Type B pancreatic cell (in vitro differentiated cells): ENCODE results near the gene RFXANK. TPM values are rescaled to one million over a fixed set of nuclear protein-coding genes. Genes with fewer than 3 reads are reported as not detected.

Source experiments
- DNase-seq: peaks from one replicate; pipeline ENCODE4 v3.0.0; 2021; ENCODE audit warnings: mixed read lengths; ENCODE audit not compliant: unreplicated experiment; ENCODE audit errors: extremely low spot score
- H3K27ac Mint-ChIP-seq: 2 replicates; pipeline ENCODE4 v1.8.0; 2021; ENCODE audit warnings: mild to moderate bottlenecking, mixed read lengths
- H3K27me3 Mint-ChIP-seq: 2 replicates; pipeline ENCODE4 v1.8.0; 2021; ENCODE audit warnings: mixed read lengths
- H3K36me3 Mint-ChIP-seq: 2 replicates; pipeline ENCODE4 v1.8.0; 2021; ENCODE audit warnings: mixed read lengths
- H3K4me1 Mint-ChIP-seq: one replicate; pipeline ENCODE4 v1.8.0; 2021; ENCODE audit warnings: mixed read lengths; ENCODE audit not compliant: unreplicated experiment
- H3K4me3 Mint-ChIP-seq: 2 replicates; pipeline ENCODE4 v1.8.0; 2021; ENCODE audit warnings: mild to moderate bottlenecking, mixed read lengths
- H3K9me3 Mint-ChIP-seq: 2 replicates; pipeline ENCODE4 v1.8.0; 2021; ENCODE audit warnings: mixed read lengths
- total RNA-seq: library from RNA; stranded (reverse); gene quantifications from 2 replicates; pipeline ENCODE4 v1.2.1, GENCODE V29; 2021; ENCODE audit warnings: low replicate concordance
- TF ChIP-seq, protein P1 (sequence below): fragments of 200-600 bp; sonication (generic); conservative IDR thresholded peaks from 2 replicates; pipeline ENCODE4 v1.5.0; 2021; ENCODE audit warnings: antibody characterized with exemption, mild to moderate bottlenecking

The RFXANK gene
- total RNA-seq, 1 donor from 2014 or later, result 103 TPM

DNA sequence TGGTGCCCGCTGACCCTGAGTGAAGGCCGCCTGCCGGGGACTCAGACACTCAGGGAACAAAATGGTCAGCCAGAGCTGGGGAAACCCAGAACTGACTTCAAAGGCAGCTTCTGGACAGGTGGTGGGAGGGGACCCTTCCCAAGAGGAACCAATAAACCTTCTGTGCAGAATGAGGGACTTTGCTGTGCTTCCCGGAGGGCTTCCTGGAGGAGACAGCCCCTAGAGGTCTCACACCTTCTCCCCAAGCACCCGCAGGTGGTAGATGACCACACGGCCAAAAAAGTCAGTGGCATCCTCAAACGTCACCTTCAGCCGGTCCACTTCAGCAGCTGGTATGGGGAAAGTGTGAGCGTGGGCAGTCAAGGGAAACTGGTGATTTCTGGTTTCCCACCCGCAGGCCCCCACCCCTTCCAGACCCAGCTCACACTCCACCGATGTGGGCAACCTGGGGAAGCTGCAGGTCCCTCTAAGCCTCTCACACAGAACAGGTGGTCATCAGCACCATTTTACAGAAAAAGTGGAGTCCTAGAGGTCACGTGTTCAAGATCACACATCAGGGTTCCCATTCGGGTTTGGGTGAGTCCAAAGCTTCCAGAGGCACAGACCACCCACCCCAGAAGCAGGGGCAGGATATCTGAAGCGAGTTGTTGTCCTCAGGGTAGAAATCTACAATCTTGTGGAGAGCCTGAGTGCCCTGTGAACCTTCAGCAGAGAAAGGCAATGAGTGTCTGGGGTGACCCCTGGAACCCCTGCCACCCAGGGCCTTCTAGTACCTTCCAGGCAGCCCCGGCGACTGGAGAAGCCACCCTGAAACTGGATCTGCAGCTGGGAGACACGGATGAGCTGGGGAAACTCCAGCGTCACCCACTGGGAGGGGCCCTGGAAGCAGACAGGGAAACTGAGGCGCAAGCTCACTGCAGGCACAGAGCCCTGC lies 9.9 kb downstream of the RFXANK start:
- H3K27me3 Mint-ChIP-seq, result peaks cover 16% of the 10 kb centered on the region
- H3K36me3 Mint-ChIP-seq, result peaks cover 8% of the 10 kb centered on the region
- H3K27ac Mint-ChIP-seq, result peak overlapping the region; percentile 92
- no peaks in the 10 kb centered on the region for H3K9me3 Mint-ChIP-seq
- no peak for DNase-seq
- H3K4me3 Mint-ChIP-seq, result peak overlapping the region; percentile 93
- TF ChIP-seq, protein P1, sequence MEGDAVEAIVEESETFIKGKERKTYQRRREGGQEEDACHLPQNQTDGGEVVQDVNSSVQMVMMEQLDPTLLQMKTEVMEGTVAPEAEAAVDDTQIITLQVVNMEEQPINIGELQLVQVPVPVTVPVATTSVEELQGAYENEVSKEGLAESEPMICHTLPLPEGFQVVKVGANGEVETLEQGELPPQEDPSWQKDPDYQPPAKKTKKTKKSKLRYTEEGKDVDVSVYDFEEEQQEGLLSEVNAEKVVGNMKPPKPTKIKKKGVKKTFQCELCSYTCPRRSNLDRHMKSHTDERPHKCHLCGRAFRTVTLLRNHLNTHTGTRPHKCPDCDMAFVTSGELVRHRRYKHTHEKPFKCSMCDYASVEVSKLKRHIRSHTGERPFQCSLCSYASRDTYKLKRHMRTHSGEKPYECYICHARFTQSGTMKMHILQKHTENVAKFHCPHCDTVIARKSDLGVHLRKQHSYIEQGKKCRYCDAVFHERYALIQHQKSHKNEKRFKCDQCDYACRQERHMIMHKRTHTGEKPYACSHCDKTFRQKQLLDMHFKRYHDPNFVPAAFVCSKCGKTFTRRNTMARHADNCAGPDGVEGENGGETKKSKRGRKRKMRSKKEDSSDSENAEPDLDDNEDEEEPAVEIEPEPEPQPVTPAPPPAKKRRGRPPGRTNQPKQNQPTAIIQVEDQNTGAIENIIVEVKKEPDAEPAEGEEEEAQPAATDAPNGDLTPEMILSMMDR, result no peak
- H3K4me1 Mint-ChIP-seq, result peaks cover 8% of the 10 kb centered on the region

DNA sequence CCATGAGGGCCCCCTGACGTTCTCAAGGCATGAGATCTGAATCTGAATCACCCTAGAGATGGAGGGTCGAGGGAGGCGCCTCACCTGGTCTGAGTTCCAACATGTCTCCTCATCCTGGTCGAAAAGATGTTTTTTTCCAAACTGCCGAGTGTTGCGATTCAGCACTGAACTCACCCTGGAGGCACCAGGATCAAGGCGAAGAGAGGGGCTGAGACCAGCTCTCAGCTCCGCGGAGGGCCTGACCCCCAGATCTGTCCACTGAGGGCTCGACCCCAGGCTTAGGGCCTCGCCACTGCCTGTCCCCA lies 10.6 kb downstream of the RFXANK start:
- peaks cover 23% of the 10 kb centered on the region for H3K27me3 Mint-ChIP-seq
- no peaks in the 10 kb centered on the region for H3K9me3 Mint-ChIP-seq
- TF ChIP-seq, protein P1, result no peak
- H3K4me1 Mint-ChIP-seq, result peaks cover 8% of the 10 kb centered on the region
- peak overlapping the region; percentile 92 for H3K27ac Mint-ChIP-seq
- H3K4me3 Mint-ChIP-seq, result peak overlapping the region; percentile 93
- DNase-seq, result no peak
- peaks cover 8% of the 10 kb centered on the region for H3K36me3 Mint-ChIP-seq

DNA sequence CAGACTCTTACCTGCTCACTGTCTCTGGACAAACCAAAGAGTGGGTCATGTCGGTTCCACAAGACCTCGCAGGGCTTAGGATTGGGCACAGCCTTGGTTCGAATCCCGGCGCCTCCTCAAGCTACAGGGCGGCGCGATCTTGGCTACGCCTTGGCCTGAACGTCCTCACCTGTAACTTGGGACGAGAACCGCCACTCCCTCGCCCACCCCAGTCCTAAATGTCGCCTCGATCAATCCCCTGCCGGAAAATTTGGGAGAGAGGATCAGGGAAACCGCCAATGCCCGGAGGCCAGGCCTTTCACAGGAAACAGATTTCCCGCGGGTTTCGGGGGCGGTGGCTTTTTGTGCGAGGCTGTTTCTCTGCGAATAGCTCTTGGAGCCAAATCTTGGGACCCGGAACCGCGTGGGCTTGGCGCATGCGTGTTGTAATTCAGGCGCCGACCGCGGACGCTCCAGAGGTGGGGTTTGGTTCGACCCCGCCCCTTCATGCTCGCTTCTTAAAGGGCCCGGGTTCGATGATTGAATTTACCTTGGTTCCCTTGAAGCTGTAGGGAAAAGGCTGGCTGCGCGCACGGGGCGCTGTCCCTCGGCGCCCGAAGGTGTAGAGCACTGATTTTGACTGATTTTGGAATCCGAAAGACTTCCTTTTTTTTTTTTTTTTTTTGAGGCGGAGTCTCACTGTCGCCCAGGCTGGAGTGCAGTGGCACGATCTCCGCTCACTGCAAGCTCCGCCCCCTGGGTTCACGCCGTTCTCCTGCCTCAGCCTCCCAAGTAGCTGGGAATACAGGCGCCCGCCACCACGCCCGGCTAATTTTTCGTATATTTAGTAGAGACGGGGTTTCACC lies 11.2 kb downstream of the RFXANK start, which contains the start of gene NR2C2AP:
Gene NR2C2AP (minus strand): TSS at position 403 of the 845 bp plus-strand sequence. CDS start 354 bp downstream, at position 49.
- Mint-ChIP-seq H3K4me3 (peak within 1 kb of the TSS; percentile 93), H3K9me3 (no peaks in the 10 kb centered on the region), H3K27me3 (peaks cover 24% of the 10 kb centered on the region), H3K36me3 (peaks cover 7% of the 10 kb centered on the region), H3K4me1 (peaks cover 8% of the 10 kb centered on the region), H3K27ac (peak within 1 kb of the TSS; percentile 92)
- peak; percentile 84 for DNase-seq
- TF ChIP-seq, protein P1, result no peak

DNA sequence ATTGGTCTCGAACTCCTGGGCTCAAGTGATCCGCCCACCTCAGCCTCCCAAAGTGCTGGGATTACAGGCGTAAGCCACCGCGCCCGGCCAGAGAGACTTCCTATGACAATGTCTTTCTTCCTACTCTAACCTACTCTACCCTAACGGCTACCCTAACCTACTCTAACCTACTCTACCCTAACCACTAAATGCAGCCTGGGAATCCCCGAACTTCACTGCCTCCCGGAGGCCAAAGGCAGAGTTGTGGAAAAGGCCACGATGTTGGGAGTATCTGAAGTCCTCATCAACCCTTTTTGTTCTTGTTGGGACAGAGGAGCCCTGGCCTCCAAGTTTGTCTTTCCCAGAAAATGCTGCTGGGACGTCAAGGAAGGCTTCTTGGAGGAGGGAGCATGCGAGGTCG lies 12.1 kb downstream of the RFXANK start:
- Mint-ChIP-seq H3K4me1 (peaks cover 8% of the 10 kb centered on the region), H3K27ac (no peak overlapping the region), H3K27me3 (peaks cover 26% of the 10 kb centered on the region), H3K9me3 (no peaks in the 10 kb centered on the region), H3K36me3 (peaks cover 4% of the 10 kb centered on the region), H3K4me3 (peak overlapping the region; percentile 80)
- no peak for DNase-seq
- TF ChIP-seq, protein P1, result no peak

DNA sequence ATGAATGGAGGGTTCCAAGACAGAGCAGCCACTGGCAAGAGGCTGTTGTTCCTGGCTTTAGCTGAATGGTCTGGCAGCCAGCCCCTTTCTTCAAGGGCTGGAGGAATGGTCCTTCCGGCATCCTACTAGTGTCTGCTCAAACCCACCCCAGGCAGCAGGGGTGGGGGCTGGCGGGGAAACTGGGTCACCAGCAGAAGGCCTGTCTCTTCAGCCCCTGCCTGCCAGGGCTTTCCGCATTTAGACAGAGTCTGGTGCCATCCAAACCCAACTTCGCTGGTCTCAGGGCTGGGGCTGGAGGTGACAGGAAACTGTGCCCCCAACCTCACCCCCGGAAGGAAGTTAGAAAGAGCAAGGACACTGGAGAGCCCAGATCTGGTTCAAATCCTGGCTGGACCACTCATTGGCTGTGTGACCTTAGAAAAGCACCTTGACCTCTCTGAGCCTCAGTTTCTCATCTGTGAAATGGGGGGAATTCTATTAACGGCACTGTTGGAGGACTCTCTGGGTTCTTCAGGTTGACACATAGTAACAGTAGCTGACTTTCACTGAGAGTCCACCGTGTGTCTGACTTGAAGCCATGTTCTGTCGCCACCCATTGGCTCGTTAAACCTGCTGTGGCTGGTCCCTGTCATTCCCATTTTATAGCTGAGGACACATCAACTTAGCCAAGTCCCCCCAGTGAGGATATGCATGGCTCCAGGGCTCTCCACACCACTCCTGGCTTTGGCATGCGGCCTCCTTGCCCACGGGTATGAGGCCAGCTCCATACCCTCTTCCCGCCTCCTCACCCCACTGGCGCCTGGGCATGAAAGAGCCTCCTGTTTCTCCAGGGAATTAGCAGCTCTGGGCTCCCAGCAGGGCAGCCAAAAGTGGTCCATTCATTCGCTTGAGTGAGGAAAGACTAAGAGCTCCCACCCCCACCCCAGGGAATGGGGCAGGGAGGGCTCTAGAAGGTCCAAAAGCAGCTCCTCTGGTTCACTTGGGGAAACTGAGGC lies 13.7 kb downstream of the RFXANK start:
- Mint-ChIP-seq H3K4me3 (peak overlapping the region; percentile 11), H3K9me3 (no peaks in the 10 kb centered on the region), H3K27ac (no peak overlapping the region), H3K36me3 (no peaks in the 10 kb centered on the region), H3K4me1 (peaks cover 8% of the 10 kb centered on the region), H3K27me3 (peaks cover 39% of the 10 kb centered on the region)
- TF ChIP-seq, protein P1, result no peak
- no peak for DNase-seq
